CMK (cell line): ENCODE results near the gene TRUB1.

ENCODE experiments used
- DNase-seq: peaks from one replicate; pipeline ENCODE4 v3.0.0-alpha.2; 2010; ENCODE audit warnings: low read depth

Gene TRUB1

GRCh38 chr10:114982989-114983388, 45.0 kb downstream of the TRUB1 start:
- DNase-seq: no peak

GRCh38 chr10:114987995-114988394, 50.0 kb downstream of the TRUB1 start:
- DNase-seq: no peak

GRCh38 chr10:114990586-114990985, 52.6 kb downstream of the TRUB1 start:
- DNase-seq: no peak

- no peak for DNase-seq
Measured at GRCh38 chr10:114990991-114991390, 53.0 kb downstream of the TRUB1 start.

GRCh38 chr10:114992189-114992775, 54.3 kb downstream of the TRUB1 start:
- no peak for DNase-seq

- no peak for DNase-seq
Measured at GRCh38 chr10:114995468-114996247, 57.7 kb downstream of the TRUB1 start.

GRCh38 chr10:114996542-114996941, 58.5 kb downstream of the TRUB1 start:
- no peak for DNase-seq

GRCh38 chr10:114998993-114999392, 61.0 kb downstream of the TRUB1 start:
- no peak for DNase-seq

GRCh38 chr10:115001506-115002381, 63.7 kb downstream of the TRUB1 start:
- DNase-seq: no peak

GRCh38 chr10:115003396-115003795, 65.4 kb downstream of the TRUB1 start:
- no peak for DNase-seq

- DNase-seq: no peak
Measured at GRCh38 chr10:115004236-115004862, 66.4 kb downstream of the TRUB1 start.

GRCh38 chr10:115005771-115006170, 67.8 kb downstream of the TRUB1 start:
- no peak for DNase-seq

GRCh38 chr10:115018185-115018931, 80.4 kb downstream of the TRUB1 start:
- no peak for DNase-seq

- DNase-seq: no peak
Measured at GRCh38 chr10:115020449-115020848, 82.5 kb downstream of the TRUB1 start.

- no peak for DNase-seq
Measured at GRCh38 chr10:115022733-115023132, 84.7 kb downstream of the TRUB1 start.

- no peak for DNase-seq
Measured at GRCh38 chr10:115023715-115024114, 85.7 kb downstream of the TRUB1 start.

- no peak for DNase-seq
Measured at GRCh38 chr10:115024371-115024770, 86.4 kb downstream of the TRUB1 start.

- no peak for DNase-seq
Measured at GRCh38 chr10:115026056-115026745, 88.2 kb downstream of the TRUB1 start.

GRCh38 chr10:115026746-115027140, 88.7 kb downstream of the TRUB1 start:
- no peak for DNase-seq
